HG03196 (cell line): ENCODE data around the gene SSR2.

Experiments used
- ATAC-seq: cut with Tn5 transposase; IDR thresholded peaks from one replicate; pipeline ENCODE4 v1.9.1; 2021; ENCODE audit not compliant: unreplicated experiment

SSR2 gene

DNA sequence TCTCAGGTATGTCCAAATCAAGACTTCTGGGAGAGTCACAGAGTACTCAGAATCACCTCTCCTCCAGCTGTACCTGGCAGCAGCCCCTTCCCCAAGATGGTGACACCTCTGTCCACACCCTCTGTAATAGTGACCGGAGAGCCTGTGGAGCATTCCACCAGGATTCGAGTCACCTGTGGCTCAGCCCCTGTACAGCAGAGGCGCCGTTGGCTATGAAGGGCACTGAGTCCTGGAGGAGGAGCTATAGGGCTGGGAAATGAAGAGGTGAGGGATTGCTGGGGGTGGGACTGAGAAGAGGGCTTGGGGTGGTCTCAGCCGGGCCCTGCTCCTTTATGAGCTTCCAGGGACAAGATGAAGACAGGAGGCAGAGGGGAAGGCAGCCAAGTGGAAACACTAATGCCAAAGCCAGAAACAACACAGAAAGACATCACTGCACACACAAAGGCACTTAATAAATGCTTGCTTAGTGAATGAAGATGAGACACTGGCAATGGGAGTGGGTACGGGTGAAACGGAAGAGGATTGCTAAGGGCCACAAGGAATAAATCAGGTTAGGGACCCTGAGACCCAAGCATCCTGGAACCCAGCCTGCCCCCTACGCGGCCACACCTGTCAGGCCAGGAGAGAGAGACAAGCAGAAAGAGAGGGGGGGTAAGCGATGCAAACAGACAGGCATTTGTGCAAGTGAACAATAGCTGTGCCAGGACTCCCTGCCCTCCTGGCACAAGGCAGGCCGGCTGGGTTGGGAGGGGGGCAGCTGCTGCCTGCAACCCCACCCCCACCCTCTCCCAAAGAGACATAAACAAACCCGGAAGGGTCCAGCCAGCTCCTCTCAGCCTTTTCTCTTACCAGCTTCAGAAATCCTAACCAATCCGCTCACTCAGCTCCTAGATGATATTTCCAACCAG lies 46.3 kb downstream of the SSR2 start:
- no peak for ATAC-seq

- no peak for ATAC-seq
Observed at GRCh38 chr1:155973723-155974122, 47.0 kb downstream of the SSR2 start.

- no peak for ATAC-seq
Observed at GRCh38 chr1:155971910-155972809, 48.6 kb downstream of the SSR2 start.

DNA sequence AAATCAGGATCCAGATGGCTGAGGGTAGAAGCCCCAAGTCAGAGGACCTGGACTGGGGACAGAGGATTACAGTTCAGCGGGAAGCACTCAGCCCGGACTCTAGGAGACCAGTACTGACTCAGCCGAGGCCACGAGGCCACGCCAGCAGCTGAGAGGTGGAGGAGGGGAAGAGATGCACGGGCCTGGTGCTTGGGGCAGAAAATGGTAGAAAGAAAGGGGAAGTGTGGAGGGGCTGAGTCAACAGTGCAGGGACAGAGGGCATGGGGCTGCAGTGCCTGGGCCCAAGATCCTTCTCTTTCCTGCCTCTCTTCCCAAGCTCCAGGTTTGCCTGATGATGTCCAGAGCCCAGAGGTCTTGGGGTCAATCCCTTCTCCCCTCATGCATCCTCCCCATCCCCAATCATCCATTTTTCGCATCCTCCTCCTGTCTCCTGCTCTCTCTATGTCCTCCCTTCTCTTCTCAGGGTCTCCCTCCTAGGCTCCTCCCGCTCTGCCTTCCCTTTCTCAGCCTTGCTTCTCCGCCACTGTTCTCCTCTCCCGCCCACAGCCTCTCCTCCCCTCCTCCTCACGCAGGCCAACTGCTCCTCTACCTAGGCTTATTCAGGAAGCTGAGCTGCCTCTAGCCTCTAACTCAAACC lies 50.1 kb downstream of the SSR2 start:
- ATAC-seq: no peak

DNA sequence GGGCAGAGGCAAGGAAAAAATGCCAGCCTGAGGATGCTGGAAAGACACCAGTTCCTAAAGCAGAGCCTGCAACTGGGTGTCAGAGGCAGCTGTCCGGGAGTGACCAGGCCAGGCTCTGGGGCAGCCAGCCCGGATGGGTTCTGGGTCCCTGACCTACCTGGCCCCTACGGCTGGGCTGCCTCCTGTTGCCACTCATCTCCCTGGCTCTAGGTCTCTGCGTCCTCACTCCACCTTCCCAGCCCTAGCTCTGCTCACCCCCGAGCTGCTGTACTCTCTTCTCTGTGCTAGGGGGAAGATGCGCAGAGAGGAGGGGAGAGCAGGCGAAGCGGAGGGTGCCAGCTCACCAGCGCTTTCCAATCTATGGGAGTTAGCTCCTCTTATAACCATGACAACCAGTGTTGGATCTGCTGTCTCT lies 51.4 kb downstream of the SSR2 start:
- no peak for ATAC-seq

GRCh38 chr1:155968670-155969069 lies 52.1 kb downstream of the SSR2 start:
- no peak for ATAC-seq

DNA sequence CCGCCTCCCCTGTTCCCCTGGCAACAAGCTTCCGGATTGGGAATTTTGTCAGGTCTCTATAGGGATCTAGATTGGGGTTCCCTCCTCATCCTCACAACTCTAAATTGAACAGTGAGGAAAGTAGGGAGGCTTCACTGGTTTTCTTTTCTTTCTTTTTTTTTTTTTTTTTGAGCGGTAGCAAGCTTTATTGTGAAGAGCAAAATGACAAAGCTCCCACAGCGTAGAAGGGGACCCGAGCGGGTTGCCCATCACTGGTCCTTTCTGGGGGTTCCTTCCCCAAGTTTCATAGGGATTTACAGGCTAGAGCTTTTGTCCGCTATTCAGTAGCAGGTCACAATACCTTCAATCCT lies 52.7 kb downstream of the SSR2 start:
- ATAC-seq: no peak

- ATAC-seq: no peak
Observed at GRCh38 chr1:155967341-155968050, 53.3 kb downstream of the SSR2 start.

DNA sequence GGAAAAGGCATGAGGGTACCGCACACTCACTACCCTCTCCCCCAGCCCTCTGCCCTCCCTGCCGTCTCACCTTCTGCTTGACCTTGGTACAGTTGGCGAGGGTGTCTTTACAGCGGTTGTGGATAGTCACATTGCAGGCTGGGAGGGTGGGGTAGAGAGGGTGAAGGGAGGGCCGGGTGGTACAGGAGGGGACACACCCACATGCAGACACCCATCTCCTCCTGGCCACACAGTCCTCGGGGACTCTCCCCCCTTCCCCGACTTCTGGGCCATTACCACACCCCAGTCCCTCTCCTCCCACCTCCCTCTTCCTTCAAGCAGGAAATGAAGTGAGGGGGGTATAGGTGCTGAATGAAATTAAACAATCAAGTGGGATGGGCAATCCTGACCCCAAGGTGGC lies 54.0 kb downstream of the SSR2 start:
- no peak for ATAC-seq

DNA sequence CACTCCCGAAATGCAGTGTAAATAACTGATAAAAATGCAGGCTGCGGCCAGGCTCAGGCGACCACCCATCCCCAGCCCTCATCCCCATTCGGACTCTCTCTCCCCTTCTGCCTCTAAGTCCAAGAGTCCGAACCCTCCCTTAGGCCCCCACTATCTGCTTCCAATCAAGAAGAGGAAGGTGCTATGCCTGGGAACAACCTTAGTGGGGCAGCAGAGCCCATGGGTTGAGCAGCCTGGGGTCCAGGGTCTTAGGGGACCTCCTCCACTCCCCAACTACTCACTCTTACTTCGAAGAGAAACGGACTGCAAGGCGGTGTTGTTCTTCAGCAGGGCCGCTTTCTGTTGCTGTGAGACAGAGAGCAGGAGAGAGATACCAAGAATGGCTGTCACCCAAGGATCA lies 54.6 kb downstream of the SSR2 start:
- no peak for ATAC-seq

DNA sequence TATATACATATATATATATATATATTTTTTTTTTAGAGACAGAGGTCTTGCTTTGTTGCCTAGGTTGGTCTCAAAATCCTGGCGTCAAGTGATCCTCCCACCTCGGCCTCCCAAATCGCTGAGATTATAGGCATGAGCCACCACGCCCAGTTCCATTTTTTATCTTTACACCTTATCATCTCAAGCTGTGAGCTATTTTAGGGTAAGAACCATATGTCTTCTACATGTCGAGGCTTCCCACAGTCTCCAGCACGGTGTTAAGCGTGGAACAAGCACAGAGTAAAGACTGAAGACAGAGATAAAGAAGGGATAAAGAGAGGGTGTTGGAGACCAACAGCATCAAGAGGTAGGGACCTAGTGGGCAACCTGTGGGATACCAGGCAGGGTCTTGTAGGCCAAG lies 56.6 kb downstream of the SSR2 start:
- ATAC-seq: no peak

DNA sequence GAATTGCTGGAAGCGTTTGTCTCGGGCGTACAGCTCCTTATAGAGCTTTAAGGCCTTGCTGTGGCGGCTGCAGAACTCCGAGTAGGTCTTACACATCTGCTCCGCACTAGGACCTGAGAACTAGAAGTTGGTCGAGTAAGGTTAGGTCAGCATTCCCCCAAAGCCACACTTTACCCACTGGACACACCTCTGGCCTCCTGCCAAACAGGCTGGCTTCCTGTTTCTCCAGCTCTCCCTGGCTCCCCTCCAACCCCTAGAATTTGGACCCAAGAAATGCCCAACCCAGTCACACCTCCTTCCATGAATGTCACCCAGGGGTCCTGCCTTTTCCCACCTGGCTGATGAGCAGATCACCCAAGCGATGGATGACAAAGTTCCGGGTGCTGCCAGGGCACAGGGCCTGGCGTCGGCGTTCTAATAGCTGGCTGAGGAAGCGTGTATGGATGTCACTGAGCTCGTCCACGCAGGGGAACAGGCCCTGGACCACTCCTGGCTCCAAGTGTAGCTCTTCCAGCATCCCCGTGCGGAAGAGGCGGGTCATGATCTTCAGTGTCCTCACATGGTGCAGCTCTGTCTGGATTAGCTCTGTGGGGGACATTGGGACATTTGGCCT lies 58.0 kb downstream of the SSR2 start:
- no peak for ATAC-seq

GRCh38 chr1:155961937-155962336 lies 58.8 kb downstream of the SSR2 start:
- ATAC-seq: no peak

DNA sequence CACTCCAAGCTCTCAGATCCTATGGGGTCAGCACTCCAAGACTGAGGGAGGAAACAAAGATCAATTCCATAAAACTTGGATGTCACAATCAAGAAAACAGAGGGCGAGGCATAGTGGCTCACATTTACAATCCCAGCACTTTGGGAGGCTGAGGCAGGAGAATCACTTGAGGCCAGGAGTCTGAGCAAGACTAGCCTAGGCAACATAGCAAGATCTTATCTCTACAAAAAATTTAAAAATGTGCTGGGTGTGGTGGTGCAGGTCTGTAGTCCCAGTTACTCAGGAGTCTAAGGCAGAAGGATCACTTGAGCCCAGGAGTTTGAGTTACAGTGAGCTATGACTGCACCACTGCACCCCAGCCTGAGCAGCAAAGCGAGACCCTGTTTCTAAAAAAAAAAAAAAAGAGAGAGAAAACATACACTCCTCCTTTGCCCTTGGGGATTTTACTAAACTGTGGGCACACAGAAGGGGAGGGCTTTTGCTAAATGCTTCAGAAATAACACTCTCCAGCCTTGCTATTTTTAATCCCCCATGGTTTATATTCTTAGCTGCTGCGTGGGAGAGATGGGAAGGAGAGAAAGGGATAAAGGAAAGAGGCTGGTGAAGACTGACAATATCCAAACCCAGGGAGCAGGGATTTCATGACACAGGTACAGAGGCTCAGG lies 60.5 kb downstream of the SSR2 start:
- no peak for ATAC-seq
